ENCODE results near the gene GLB1L2. TPM values are rescaled to one million over a fixed set of nuclear protein-coding genes. Genes with fewer than 3 reads are reported as not detected.

Gene GLB1L2
- polyA plus RNA-seq, 1 experiment: 0.18 TPM

DNA sequence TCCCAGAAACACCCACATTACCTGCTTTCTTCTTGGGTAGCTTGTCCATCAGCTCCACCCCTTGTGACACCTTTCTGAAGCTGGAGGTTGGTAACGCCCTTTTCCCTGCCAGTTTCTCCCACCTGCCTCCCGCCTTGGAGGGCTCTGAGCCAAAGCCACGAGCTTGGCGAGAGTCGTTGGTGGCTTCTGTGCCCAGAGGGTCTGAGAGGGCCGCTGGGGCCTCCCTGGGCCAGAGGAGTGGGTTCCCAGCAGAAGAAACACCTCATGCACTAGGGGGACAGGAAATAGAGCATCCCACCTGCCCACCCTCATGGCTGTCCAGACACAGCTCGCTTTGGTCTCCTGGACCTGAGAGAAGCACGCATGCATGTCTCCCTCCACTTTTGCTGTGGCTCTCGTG is 42.4 kb downstream of the GLB1L2 start:
- DNase-seq (ENCODE audit: low read depth): no peak
- CTCF ChIA-PET: no interaction called here
- TF ChIP-seq, protein P1, sequence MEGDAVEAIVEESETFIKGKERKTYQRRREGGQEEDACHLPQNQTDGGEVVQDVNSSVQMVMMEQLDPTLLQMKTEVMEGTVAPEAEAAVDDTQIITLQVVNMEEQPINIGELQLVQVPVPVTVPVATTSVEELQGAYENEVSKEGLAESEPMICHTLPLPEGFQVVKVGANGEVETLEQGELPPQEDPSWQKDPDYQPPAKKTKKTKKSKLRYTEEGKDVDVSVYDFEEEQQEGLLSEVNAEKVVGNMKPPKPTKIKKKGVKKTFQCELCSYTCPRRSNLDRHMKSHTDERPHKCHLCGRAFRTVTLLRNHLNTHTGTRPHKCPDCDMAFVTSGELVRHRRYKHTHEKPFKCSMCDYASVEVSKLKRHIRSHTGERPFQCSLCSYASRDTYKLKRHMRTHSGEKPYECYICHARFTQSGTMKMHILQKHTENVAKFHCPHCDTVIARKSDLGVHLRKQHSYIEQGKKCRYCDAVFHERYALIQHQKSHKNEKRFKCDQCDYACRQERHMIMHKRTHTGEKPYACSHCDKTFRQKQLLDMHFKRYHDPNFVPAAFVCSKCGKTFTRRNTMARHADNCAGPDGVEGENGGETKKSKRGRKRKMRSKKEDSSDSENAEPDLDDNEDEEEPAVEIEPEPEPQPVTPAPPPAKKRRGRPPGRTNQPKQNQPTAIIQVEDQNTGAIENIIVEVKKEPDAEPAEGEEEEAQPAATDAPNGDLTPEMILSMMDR (IDR thresholded peaks at IDR 0.05; ENCODE audit: insufficient read depth, low read depth, low read length): no peak

DNA sequence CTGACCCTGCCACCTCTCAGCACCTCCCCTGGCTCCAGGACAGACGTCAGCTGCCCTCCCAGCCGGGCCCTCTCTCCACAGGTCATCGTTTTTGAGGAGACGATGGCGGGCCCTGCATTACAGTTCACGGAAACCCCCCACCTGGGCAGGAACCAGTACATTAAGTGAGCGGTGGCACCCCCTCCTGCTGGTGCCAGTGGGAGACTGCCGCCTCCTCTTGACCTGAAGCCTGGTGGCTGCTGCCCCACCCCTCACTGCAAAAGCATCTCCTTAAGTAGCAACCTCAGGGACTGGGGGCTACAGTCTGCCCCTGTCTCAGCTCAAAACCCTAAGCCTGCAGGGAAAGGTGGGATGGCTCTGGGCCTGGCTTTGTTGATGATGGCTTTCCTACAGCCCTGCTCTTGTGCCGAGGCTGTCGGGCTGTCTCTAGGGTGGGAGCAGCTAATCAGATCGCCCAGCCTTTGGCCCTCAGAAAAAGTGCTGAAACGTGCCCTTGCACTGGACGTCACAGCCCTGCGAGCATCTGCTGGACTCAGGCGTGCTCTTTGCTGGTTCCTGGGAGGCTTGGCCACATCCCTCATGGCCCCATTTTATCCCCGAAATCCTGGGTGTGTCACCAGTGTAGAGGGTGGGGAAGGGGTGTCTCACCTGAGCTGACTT is 43.2 kb downstream of the GLB1L2 start:
- CTCF ChIA-PET: no interaction called here
- TF ChIP-seq, protein P1 (IDR thresholded peaks at IDR 0.05; ENCODE audit: insufficient read depth, low read depth, low read length): no peak

More for the DNA sequence above, 42.4 kb downstream of the GLB1L2 start:
- Histone ChIP-seq H3K36me3 (ENCODE audit: control insufficient read depth, insufficient read depth, low read length) (no peaks in the 10 kb centered on the region), H3K27me3 (ENCODE audit: control insufficient read depth, insufficient read depth, low read length) (no peaks in the 10 kb centered on the region), H3K4me3 (ENCODE audit: low read depth, low read length) (no peak overlapping the region)
- POLR2A ChIA-PET: no interaction called here

DNA sequence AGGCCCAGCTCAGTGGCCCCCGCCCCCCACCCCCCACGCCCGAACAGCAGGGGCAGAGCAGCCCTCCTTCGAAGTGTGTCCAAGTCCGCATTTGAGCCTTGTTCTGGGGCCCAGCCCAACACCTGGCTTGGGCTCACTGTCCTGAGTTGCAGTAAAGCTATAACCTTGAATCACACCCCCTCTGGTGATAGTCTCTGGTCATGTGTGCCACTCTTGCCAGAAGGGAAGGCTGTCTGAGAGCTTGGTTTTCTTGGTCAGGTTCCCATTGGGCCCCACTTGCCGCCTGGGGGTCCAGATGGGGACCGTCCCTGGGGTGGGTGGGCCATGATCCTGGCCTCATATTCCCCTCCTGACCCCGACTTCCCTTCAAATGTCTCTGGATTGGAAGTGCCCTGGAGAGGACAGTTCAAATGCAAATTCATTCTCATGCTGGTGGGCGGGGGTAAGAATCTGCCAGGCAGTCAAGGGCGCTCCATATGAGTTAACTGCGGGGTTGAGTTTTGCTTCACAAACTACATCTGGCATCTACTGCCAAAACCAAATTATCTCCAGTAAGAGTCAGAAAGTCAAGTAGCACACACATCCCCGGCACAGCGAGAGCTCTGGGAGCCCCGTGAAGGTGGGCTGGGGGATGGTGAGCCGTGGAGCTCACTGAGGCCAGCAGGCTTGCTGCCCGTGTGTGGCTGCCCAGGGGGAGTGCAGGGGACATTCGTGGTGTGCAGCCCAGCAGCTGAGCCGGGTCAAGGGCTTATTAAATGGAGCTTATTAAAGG is 44.5 kb downstream of the GLB1L2 start:
- TF ChIP-seq, protein P1 (IDR thresholded peaks at IDR 0.05; ENCODE audit: insufficient read depth, low read depth, low read length): no peak
- ChIA-PET CTCF (no interaction called here), POLR2A (no interaction called here)
- no peaks in the 10 kb centered on the region for H3K27me3 ChIP-seq (ENCODE audit: control insufficient read depth, insufficient read depth, low read length)
- H3K4me3 ChIP-seq (ENCODE audit: low read depth, low read length): no peak overlapping the region
- DNase-seq (ENCODE audit: low read depth): no peak
- no peaks in the 10 kb centered on the region for H3K36me3 ChIP-seq (ENCODE audit: control insufficient read depth, insufficient read depth, low read length)

More for the DNA sequence above, 43.2 kb downstream of the GLB1L2 start:
- no peaks in the 10 kb centered on the region for H3K27me3 ChIP-seq (ENCODE audit: control insufficient read depth, insufficient read depth, low read length)
- H3K36me3 ChIP-seq (ENCODE audit: control insufficient read depth, insufficient read depth, low read length): no peaks in the 10 kb centered on the region
- no peak for DNase-seq (ENCODE audit: low read depth)
- POLR2A ChIA-PET: no interaction called here
- H3K4me3 ChIP-seq (ENCODE audit: low read depth, low read length): no peak overlapping the region

DNA sequence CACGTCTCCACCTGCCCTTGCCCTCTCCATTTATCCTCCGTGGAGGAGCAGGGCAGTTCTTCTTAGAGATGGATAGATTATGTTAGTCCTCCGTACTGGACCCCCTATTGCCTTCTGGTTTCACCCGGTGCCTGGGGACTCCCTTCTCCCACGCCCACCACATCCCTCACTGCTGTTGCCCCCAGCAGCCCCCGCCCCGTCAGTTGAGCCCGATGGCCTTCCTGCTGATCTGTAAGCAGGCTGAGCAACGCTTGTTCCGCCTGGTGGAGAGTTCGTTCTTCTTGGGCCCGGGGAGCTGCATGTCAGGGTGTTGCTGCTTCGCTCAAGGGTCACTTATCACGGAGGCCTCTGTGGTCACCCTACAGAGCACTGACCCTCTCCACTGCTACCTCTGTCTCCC is 46.1 kb downstream of the GLB1L2 start:
- DNase-seq (ENCODE audit: low read depth): no peak
- TF ChIP-seq, protein P1 (IDR thresholded peaks at IDR 0.05; ENCODE audit: insufficient read depth, low read depth, low read length): no peak
- ChIA-PET CTCF (no interaction called here), POLR2A (no interaction called here)
- Histone ChIP-seq H3K4me3 (ENCODE audit: low read depth, low read length) (no peak overlapping the region), H3K36me3 (ENCODE audit: control insufficient read depth, insufficient read depth, low read length) (no peaks in the 10 kb centered on the region), H3K27me3 (ENCODE audit: control insufficient read depth, insufficient read depth, low read length) (no peaks in the 10 kb centered on the region)

DNA sequence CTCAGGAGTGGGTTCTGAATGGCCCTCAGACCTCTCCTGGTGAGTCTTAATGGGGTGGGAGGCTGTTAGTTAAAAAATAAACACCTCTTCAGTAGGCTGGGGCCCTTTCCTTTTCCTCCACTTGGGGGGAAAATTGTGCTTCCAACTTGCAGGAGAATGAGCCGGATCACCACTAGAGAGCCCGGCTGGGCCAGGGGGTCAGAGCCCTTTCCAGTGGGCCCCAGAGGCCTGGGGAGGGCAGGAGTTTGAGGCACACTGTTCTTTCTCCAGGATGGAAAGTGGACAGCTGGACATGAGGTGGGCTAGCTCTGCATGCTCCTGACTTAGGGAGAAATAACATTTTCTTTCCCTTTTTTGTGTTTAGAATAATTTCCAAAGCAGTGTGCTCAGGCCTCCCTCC is 47.5 kb downstream of the GLB1L2 start:
- POLR2A ChIA-PET: no interaction called here
- Histone ChIP-seq H3K4me3 (ENCODE audit: low read depth, low read length) (no peak overlapping the region), H3K36me3 (ENCODE audit: control insufficient read depth, insufficient read depth, low read length) (no peaks in the 10 kb centered on the region), H3K27me3 (ENCODE audit: control insufficient read depth, insufficient read depth, low read length) (no peaks in the 10 kb centered on the region)
- TF ChIP-seq, protein P1 (IDR thresholded peaks at IDR 0.05; ENCODE audit: insufficient read depth, low read depth, low read length): no peak
- DNase-seq (ENCODE audit: low read depth): no peak
- CTCF ChIA-PET: no interaction called here
